ENCODE data around the gene SERGEF. TPM values are rescaled to one million over a fixed set of nuclear protein-coding genes. Genes with fewer than 3 reads are reported as not detected.

Gene SERGEF
- total RNA-seq, 1 experiment from 2014 or later = 31.4 TPM

- no peak overlapping the region for H2BK12ac ChIP-seq (ENCODE audit: insufficient read length, low read depth, low read length)
- no peaks in the 10 kb centered on the region for H3K4me1 ChIP-seq (ENCODE audit: insufficient read depth, low read length)
- H3K23ac ChIP-seq (ENCODE audit: insufficient read length, low read depth, low read length) = no peak overlapping the region
- H3K14ac ChIP-seq (ENCODE audit: insufficient read depth, low read length) = no peak overlapping the region
- H2AK5ac ChIP-seq (ENCODE audit: insufficient read length, low read length) = no peak overlapping the region
- Mint-ChIP-seq H3K9me3 (no peaks in the 10 kb centered on the region), H3K4me3 (no peak overlapping the region), H3K36me3 (ENCODE audit: insufficient read depth in 1 of 3, low read depth in 3 of 3) (no peaks in the 10 kb centered on the region; a peak in 1 of 7 replicates), H3K27me3 (ENCODE audit: low read depth) (no peaks in the 10 kb centered on the region), H3K4me1 (peaks cover 0 to 8% of the 10 kb centered on the region in 2 experiments; a peak in 1 of 4 replicates), H3K27ac (no peak overlapping the region)
- WGBS (ENCODE audit: extremely low coverage, insufficient read length, low lambda C conversion rate) = no CpG with 5 or more reads among the region's 2 CpGs
- DNase-seq = no peak
- no peak for TF ChIP-seq CTCF (conservative IDR thresholded peaks at IDR 0.05)
- no peak overlapping the region for H3K27ac ChIP-seq (ENCODE audit: insufficient read length, low read depth, low read length)
- no peak overlapping the region for H4K91ac ChIP-seq (ENCODE audit: insufficient read length, low read depth, low read length)
- no peaks in the 10 kb centered on the region for H3K27me3 ChIP-seq (ENCODE audit: insufficient read depth, low read length)
- H3K79me2 ChIP-seq (ENCODE audit: insufficient read depth, low read length) = no peaks in the 10 kb centered on the region
- H3K9ac ChIP-seq (ENCODE audit: extremely low read depth, insufficient read length, low read length) = no peak overlapping the region
- H4K20me1 ChIP-seq (ENCODE audit: control insufficient read depth, insufficient read depth, insufficient read length) = no peaks in the 10 kb centered on the region
- no peaks in the 10 kb centered on the region for H3K9me3 ChIP-seq (ENCODE audit: control insufficient read depth, low read depth, low read length)
- no peak overlapping the region for H3K18ac ChIP-seq (ENCODE audit: insufficient read length, low read depth, low read length)
- no peak overlapping the region for H2AFZ ChIP-seq (ENCODE audit: low read length)
- H2BK120ac ChIP-seq (ENCODE audit: low read depth, low read length, poor library complexity, severe bottlenecking) = no peak overlapping the region
- no peak overlapping the region for H3K56ac ChIP-seq (ENCODE audit: insufficient read length, low read depth, low read length)
- H3K4ac ChIP-seq (ENCODE audit: low read depth, low read length) = no peak overlapping the region
- no peak overlapping the region for H2BK20ac ChIP-seq (ENCODE audit: low read depth, low read length, poor library complexity, severe bottlenecking)
- no peak overlapping the region for H3T11ph ChIP-seq (ENCODE audit: low read length)
- H4K5ac ChIP-seq (ENCODE audit: insufficient read length, low read depth, low read length) = no peak overlapping the region
- H2BK15ac ChIP-seq (ENCODE audit: low read depth, low read length) = no peak overlapping the region
- no peak overlapping the region for H3K4me2 ChIP-seq (ENCODE audit: insufficient read depth, insufficient read length, low read length)
- no peak overlapping the region for H4K8ac ChIP-seq (replicated peaks; ENCODE audit: insufficient read length, low read depth, low read length)
- H2BK5ac ChIP-seq (ENCODE audit: insufficient read length, low read length) = no peak overlapping the region
- H3K79me1 ChIP-seq (ENCODE audit: insufficient read depth, low read depth, low read length, poor library complexity, severe bottlenecking) = no peaks in the 10 kb centered on the region
- H3K23me2 ChIP-seq (ENCODE audit: insufficient read length, low read depth, low read length, poor library complexity, severe bottlenecking) = no peaks in the 10 kb centered on the region
These were observed 162.5 kb downstream of the SERGEF start for GRCh38 chr11:17850336-17850735.
